IPS-20b (cell line): ENCODE data around the gene CYTIP.

ENCODE experiments used
- H3K27ac ChIP-seq: one replicate; pipeline ENCODE4 v1.5.1; 2013; ENCODE audit warnings: low read length
- H3K27me3 ChIP-seq: 2 replicates; pipeline ENCODE4 v1.6.1; 2013; ENCODE audit warnings: mild to moderate bottlenecking, low read length, inconsistent platforms; ENCODE audit not compliant: insufficient read depth
- H3K36me3 ChIP-seq: 2 replicates; pipeline ENCODE4 v1.6.1; 2013; ENCODE audit warnings: low read depth, mild to moderate bottlenecking, inconsistent platforms, low read length, moderate library complexity; ENCODE audit not compliant: insufficient read depth
- H3K4me1 ChIP-seq: 2 replicates; pipeline ENCODE4 v1.6.1; 2013; ENCODE audit warnings: mild to moderate bottlenecking, control low read depth, inconsistent platforms, low read length, moderate library complexity; ENCODE audit not compliant: insufficient read depth
- H3K4me3 ChIP-seq: 2 replicates; pipeline ENCODE4 v1.5.1; 2013; ENCODE audit warnings: mild to moderate bottlenecking, low read length, inconsistent platforms
- H3K9ac ChIP-seq: 2 replicates; pipeline ENCODE4 v1.6.1; 2013; ENCODE audit warnings: low read depth, mild to moderate bottlenecking, inconsistent platforms, low read length, moderate library complexity
- H3K9me3 ChIP-seq: 2 replicates; pipeline ENCODE4 v1.6.1; 2013; ENCODE audit warnings: mild to moderate bottlenecking, low read depth, low read length, inconsistent platforms; ENCODE audit not compliant: insufficient read depth

CYTIP gene

DNA sequence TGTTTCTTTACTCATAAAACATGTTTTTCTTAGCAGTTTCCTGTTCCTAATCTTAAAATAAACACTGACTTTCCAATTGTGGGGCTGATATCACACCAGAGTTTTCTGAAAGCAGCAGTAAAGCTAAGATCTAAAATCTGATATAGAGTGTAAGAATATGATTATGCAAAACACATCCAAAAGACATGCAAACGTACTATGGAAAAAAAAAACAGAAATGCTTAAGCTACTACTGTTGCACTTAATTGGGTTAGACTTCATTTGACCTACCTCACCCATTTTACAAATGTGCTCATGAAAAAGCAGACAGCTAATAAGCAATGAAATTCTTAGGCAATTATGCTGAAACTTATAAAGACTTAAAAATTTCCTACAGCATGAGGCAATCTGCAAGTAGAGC, 10.5 kb downstream of the CYTIP start:
- Histone ChIP-seq H3K4me1 (peaks cover 5% of the 10 kb centered on the region; the same call in 1 of the 2 replicates), H3K27me3 (no peaks in the 10 kb centered on the region), H3K4me3 (no peak overlapping the region), H3K27ac (no peak overlapping the region), H3K9me3 (no peaks in the 10 kb centered on the region), H3K9ac (no peak overlapping the region), H3K36me3 (no peaks in the 10 kb centered on the region)

DNA sequence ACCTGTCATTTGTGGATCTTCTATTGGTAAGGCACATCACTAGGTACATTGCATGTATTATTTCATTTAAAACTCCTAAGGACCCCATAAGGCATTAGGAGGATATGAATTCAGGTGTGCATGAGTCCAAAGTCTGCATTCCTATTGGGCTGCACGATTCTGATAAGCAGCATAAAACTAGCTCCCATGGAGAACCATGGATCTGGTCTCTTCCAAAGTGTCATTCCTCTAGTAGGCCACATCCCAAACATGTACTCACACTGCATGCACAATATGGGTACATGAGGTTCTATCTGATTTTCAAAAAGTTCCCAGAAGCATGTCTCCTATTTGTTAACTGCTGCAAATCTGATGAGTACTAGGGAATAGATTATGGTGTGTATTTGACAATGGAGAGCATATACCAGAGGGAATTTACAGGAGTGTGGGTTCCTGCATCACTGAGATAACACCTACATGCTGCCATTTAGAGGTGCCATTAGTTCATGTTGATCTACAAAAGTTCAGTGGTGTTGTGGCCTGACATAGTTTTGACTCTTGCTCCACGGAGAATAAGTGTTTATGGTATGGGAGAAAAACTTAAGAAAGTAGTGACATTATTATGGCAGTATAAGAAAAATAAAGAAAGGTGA, 11.3 kb downstream of the CYTIP start:
- H3K9me3 ChIP-seq = no peaks in the 10 kb centered on the region
- no peak overlapping the region for H3K27ac ChIP-seq
- peaks cover 5% of the 10 kb centered on the region; the same call in 1 of the 2 replicates for H3K4me1 ChIP-seq
- no peak overlapping the region for H3K9ac ChIP-seq
- no peaks in the 10 kb centered on the region for H3K27me3 ChIP-seq
- H3K36me3 ChIP-seq = no peaks in the 10 kb centered on the region
- H3K4me3 ChIP-seq = no peak overlapping the region

GRCh38 chr2:157431176-157431575, 12.7 kb downstream of the CYTIP start:
- H3K27me3 ChIP-seq = no peaks in the 10 kb centered on the region
- H3K4me1 ChIP-seq = peaks cover 5% of the 10 kb centered on the region; the same call in 1 of the 2 replicates
- H3K9ac ChIP-seq = no peak overlapping the region
- no peak overlapping the region for H3K27ac ChIP-seq
- no peaks in the 10 kb centered on the region for H3K36me3 ChIP-seq
- H3K4me3 ChIP-seq = no peak overlapping the region
- H3K9me3 ChIP-seq = peaks cover 4% of the 10 kb centered on the region; the same call in 1 of the 2 replicates

DNA sequence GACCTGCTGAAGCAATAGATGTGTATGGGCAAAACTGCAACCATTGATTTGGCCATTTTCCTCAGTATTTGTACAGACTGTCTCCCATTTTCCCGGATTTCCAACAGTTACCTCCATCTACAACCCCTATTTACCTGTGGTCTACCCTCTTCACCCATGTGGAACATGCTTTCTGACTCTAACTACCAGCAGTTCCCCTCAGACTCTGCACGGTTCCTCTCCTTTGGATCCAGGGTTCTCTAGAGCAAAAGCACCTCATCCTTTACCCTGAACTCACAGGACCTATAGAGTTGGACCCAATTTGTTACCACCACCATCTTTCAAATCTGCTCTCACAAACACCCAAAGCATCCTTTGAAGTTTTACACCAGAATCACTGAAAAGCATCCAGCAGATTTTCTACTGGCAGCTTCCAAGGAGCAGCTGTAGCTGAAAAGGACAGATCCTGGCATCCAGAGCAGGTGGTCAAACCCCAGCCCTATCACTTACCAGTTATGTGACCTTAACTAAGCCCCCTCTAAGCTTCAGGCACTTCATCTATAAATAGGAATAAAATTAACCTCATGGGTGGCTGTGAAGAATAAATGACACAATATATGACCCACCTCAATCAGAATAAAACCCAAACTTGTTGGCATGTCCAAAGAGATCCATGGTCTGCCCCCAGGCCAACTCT, 15.3 kb downstream of the CYTIP start:
- H3K27me3 ChIP-seq = no peaks in the 10 kb centered on the region
- peaks cover 5% of the 10 kb centered on the region; the same call in 1 of the 2 replicates for H3K4me1 ChIP-seq
- no peak overlapping the region for H3K27ac ChIP-seq
- H3K36me3 ChIP-seq = no peaks in the 10 kb centered on the region
- no peak overlapping the region for H3K4me3 ChIP-seq
- peaks cover 8% of the 10 kb centered on the region; the same call in 1 of the 2 replicates for H3K9me3 ChIP-seq
- no peak overlapping the region for H3K9ac ChIP-seq

DNA sequence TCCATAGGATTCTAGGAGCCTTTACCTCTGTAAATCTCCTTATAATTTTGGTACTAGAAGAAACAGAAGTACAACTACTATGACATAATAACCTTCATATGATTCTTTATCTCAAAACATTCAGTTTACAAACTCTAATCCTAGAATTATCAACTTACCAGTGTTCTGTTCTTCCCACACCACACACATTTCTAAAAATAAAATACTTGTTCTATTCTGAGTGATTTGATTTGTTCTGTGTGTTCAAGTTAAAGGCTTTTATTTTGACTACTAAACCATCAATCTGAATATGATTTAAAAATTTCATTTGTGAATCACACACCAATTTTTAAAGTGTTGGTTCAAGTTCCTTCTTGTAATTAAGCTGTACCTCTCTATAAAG, 16.0 kb downstream of the CYTIP start:
- no peaks in the 10 kb centered on the region for H3K27me3 ChIP-seq
- no peak overlapping the region for H3K27ac ChIP-seq
- peaks cover 5% of the 10 kb centered on the region; the same call in 1 of the 2 replicates for H3K4me1 ChIP-seq
- no peak overlapping the region for H3K4me3 ChIP-seq
- no peaks in the 10 kb centered on the region for H3K36me3 ChIP-seq
- no peak overlapping the region for H3K9ac ChIP-seq
- H3K9me3 ChIP-seq = peaks cover 8% of the 10 kb centered on the region; the same call in 1 of the 2 replicates

DNA sequence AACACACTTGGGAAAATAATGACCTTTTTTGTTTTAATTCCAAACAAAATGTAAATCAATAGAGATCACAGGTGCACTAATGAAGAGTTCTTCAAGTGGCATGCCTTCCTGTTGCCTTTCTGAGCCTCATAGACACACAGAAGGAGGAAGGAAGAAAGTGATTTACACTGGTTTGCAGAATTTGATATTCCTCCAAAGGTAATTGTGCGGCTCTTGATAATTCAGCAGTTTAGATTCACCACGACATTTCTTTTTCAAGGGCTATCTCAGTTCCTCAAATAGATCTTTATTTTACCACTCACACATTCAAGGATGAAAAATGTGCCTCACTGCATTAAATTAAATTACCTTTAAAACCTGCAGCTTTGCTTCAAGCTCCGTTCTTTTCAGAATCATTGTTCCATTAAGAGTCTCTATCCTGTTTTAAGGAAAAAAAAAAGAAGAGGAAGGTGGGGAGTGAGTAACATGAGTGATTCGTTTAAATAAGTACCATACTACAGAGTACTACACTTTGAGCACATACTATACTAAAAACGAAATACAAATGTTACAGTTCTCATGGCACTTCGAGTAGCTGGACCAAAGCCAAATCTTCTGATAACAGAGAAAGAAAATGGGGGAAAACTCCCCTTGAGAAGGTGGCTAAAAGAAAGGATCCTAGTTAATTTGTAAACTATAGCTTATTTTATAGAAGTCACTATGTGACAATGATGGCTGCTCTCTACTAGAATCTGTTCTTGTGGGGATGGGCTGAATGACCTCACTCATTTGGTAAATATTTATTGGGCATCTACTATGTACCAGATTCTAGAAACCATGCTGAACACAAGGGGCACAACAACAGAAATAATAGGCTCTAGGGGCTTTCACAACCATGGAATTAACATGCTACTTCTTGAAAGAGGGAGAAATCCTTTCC, 16.6 kb downstream of the CYTIP start:
- H3K27me3 ChIP-seq = no peaks in the 10 kb centered on the region
- no peak overlapping the region for H3K27ac ChIP-seq
- H3K36me3 ChIP-seq = no peaks in the 10 kb centered on the region
- no peak overlapping the region for H3K9ac ChIP-seq
- H3K4me3 ChIP-seq = no peak overlapping the region
- H3K4me1 ChIP-seq = peaks cover 5% of the 10 kb centered on the region; the same call in 1 of the 2 replicates
- H3K9me3 ChIP-seq = peaks cover 8% of the 10 kb centered on the region; the same call in 1 of the 2 replicates

GRCh38 chr2:157426477-157426994, 17.4 kb downstream of the CYTIP start:
- Histone ChIP-seq H3K27ac (no peak overlapping the region), H3K36me3 (no peaks in the 10 kb centered on the region), H3K27me3 (no peaks in the 10 kb centered on the region), H3K4me1 (peaks cover 5% of the 10 kb centered on the region; the same call in 1 of the 2 replicates), H3K4me3 (no peak overlapping the region), H3K9me3 (peaks cover 8% of the 10 kb centered on the region; the same call in 1 of the 2 replicates), H3K9ac (no peak overlapping the region)

DNA sequence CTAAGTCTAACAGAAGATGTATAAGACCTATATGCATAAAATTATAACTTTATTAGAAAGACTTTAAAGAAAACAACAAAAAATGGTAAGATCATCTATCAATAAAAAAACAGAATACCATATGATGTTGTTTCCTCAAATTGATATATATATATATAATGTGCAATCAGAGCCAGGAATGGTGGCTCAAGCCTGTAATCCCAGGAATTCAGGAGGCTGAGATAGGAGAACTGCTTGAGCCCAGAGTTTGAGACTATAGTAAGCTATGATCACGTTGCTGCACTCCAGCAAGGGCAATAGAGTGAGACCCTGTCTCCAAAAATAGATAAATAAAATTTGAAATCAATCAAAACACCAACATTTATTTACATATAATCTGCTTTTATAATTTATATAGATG, 19.5 kb downstream of the CYTIP start:
- Histone ChIP-seq H3K36me3 (no peaks in the 10 kb centered on the region), H3K4me1 (no peaks in the 10 kb centered on the region), H3K9me3 (peaks cover 8% of the 10 kb centered on the region; the same call in 1 of the 2 replicates), H3K9ac (no peak overlapping the region), H3K27me3 (no peaks in the 10 kb centered on the region), H3K4me3 (no peak overlapping the region), H3K27ac (no peak overlapping the region)

DNA sequence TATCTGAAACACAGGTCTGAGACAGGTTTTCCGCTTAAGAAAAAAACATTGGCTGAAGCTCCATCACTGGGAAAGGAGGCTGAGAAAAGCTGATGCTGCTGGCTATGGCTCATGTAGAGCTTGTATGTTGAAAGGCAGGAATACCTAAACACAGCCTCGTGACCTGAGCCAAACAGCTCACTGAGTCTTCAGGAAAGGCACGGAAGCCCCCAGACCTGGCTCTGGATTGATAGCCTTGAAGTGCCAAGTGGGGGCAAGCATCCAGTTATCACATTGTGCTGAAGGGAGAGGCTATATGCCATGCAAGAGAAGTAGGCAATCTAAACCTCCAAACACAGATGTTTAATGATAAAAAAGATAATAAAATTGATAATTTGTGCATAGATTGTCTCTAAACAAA, 21.9 kb downstream of the CYTIP start:
- Histone ChIP-seq H3K9me3 (peaks cover 7% of the 10 kb centered on the region; the same call in 1 of the 2 replicates), H3K4me3 (no peak overlapping the region), H3K36me3 (no peaks in the 10 kb centered on the region), H3K27me3 (no peaks in the 10 kb centered on the region), H3K27ac (no peak overlapping the region), H3K9ac (no peak overlapping the region), H3K4me1 (no peaks in the 10 kb centered on the region)

DNA sequence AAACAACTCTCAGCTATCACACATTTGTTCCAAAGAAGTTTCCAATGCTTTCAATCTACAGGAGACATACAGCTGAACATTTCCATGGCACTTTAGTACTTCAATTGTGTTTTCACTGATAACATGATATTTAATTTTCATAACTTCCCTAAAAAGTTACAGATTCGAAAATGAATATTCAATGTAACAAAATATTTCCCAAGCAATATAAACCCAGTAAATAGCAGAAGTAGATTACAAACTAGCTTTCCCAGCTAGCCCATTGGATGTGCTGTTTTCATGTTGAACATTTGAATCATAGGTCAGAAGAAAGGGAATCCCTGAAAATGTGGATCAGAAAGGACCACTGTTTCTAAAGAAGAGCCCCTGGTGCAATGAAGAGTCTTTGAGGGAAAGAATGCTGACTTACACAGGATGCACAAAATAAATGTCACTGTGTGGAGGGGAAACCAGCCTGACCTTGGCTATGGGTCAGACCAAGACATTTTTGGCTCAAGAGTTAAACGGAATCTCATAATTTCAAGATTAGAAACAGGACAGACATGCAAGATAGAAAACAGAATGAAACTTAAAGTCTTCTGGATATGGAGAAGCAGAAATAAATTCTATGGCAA, 22.5 kb downstream of the CYTIP start:
- Histone ChIP-seq H3K36me3 (no peaks in the 10 kb centered on the region), H3K27me3 (no peaks in the 10 kb centered on the region), H3K4me1 (no peaks in the 10 kb centered on the region), H3K27ac (no peak overlapping the region), H3K4me3 (no peak overlapping the region), H3K9me3 (peaks cover 4% of the 10 kb centered on the region; the same call in 1 of the 2 replicates), H3K9ac (no peak overlapping the region)

GRCh38 chr2:157420771-157421323, 23.0 kb downstream of the CYTIP start:
- H3K4me1 ChIP-seq = no peaks in the 10 kb centered on the region
- no peaks in the 10 kb centered on the region for H3K27me3 ChIP-seq
- no peak overlapping the region for H3K9ac ChIP-seq
- H3K36me3 ChIP-seq = no peaks in the 10 kb centered on the region
- no peak overlapping the region for H3K27ac ChIP-seq
- H3K4me3 ChIP-seq = no peak overlapping the region
- H3K9me3 ChIP-seq = 0 out of 2 replicates have a peak, but pooled peaks cover 4% of the 10 kb centered on the region
